HepG2 (cell line): Measurements from ENCODE around the gene PLET1. TPM values are rescaled to one million over a fixed set of nuclear protein-coding genes. Genes with fewer than 3 reads are reported as not detected.

Source experiments
- GATA4 ChIP-seq: sonication (generic); IDR thresholded peaks from 2 replicates; pipeline ENCODE4 v1.6.1; 2016; ENCODE audit warnings: antibody characterized with exemption, low read depth, borderline replicate concordance
- HOMEZ ChIP-seq: IDR thresholded peaks from 2 replicates; pipeline ENCODE4 v1.6.1; 2016; ENCODE audit warnings: low read depth
- IRX3 ChIP-seq: sonication (generic); formaldehyde crosslinking; IDR thresholded peaks from 2 replicates; pipeline ENCODE4 v1.8.1; 2023; ENCODE audit warnings: mild to moderate bottlenecking, low read depth, missing genetic modification reagents, borderline replicate concordance
- KMT2A ChIP-seq: sonication (generic); formaldehyde crosslinking; IDR thresholded peaks from 2 replicates; pipeline ENCODE4 v1.4.0; 2020; ENCODE audit warnings: missing genetic modification reagents
- MIER2 ChIP-seq: IDR thresholded peaks from 2 replicates; pipeline ENCODE4 v1.6.1; 2016; ENCODE audit warnings: missing biosample characterization, missing genetic modification reagents
- RBFOX2 ChIP-seq: fragments of 200-400 bp; formaldehyde crosslinking; IDR thresholded peaks from 2 replicates; pipeline ENCODE4 v1.6.1; 2017; ENCODE audit warnings: low read depth, mild to moderate bottlenecking, low read length
- SALL1 ChIP-seq: sonication (generic); formaldehyde crosslinking; IDR thresholded peaks from 2 replicates; pipeline ENCODE4 v1.8.0; 2022; ENCODE audit warnings: mild to moderate bottlenecking, missing genetic modification reagents
- SMAD3 ChIP-seq: sonication (generic); formaldehyde crosslinking; IDR thresholded peaks from 2 replicates; pipeline ENCODE4 v1.4.0; 2020; ENCODE audit warnings: missing genetic modification reagents
- SP4 ChIP-seq: sonication (generic); formaldehyde crosslinking; IDR thresholded peaks from 2 replicates; pipeline ENCODE4 v1.8.1; 2023; ENCODE audit warnings: mild to moderate bottlenecking, missing genetic modification reagents
- TFDP1 ChIP-seq: IDR thresholded peaks from 2 replicates; pipeline ENCODE4 v1.6.1; 2016; ENCODE audit warnings: missing compliant biosample characterization, missing genetic modification reagents, borderline replicate concordance
- ZBTB40 ChIP-seq, 2 experiments: fragments of 450-650 bp in 1 of 2; sonication (generic) in 1 of 2; formaldehyde crosslinking in 1 of 2; IDR thresholded peaks; 2 replicates each; pipeline versions ENCODE4 v1.6.1 to v1.8.0; 2016 to 2022; ENCODE audit warnings: antibody characterized with exemption in 1 of 2, mild to moderate bottlenecking in 1 of 2, missing genetic modification reagents in 1 of 2
- ZC3H4 ChIP-seq: sonication (generic); formaldehyde crosslinking; IDR thresholded peaks from 2 replicates; pipeline ENCODE4 v1.4.0; 2020; ENCODE audit warnings: missing genetic modification reagents, borderline replicate concordance
- ZFP62 ChIP-seq: sonication (generic); formaldehyde crosslinking; IDR thresholded peaks from 2 replicates; pipeline ENCODE4 v1.4.0; 2020; ENCODE audit warnings: missing genetic modification reagents
- ZNF276 ChIP-seq: sonication (generic); formaldehyde crosslinking; IDR thresholded peaks from 2 replicates; pipeline ENCODE4 v1.4.0; 2020; ENCODE audit warnings: mild to moderate bottlenecking, low read depth, missing genetic modification reagents
- polyA plus RNA-seq, 8 experiments: library from polyadenylated mRNA; depleted of rRNA in 3 of 8; stranded (reverse) in 7 of 8; unstranded in 1 of 8; fragments of >200 nt; fragmentation: Illumina TruSeq in 4 of 8; extraction: Trizol in 4 of 8; gene quantifications; 2 replicates each; pipeline versions ENCODE4 v1.2.1 to v1.2.3, GENCODE V29; 2011 to 2016; ENCODE audit warnings: low read depth in 4 of 8, missing spikeins in 1 of 8, mixed read lengths in 1 of 8; ENCODE audit not compliant: insufficient read depth in 1 of 8
- total RNA-seq, 5 experiments: library from RNA; depleted of rRNA; stranded (reverse); fragments of >200 nt; fragmentation: Illumina TruSeq; extraction: Trizol; gene quantifications; 2 replicates each; pipeline ENCODE4 v1.2.3, GENCODE V29; 2016; ENCODE audit warnings: low read depth in 1 of 5

The PLET1 gene
- total and polyA plus RNA-seq, 2 of the 13 experiments (the other 11 are each of a cell fraction or from before 2014, with no cell fraction given), result not detected

DNA sequence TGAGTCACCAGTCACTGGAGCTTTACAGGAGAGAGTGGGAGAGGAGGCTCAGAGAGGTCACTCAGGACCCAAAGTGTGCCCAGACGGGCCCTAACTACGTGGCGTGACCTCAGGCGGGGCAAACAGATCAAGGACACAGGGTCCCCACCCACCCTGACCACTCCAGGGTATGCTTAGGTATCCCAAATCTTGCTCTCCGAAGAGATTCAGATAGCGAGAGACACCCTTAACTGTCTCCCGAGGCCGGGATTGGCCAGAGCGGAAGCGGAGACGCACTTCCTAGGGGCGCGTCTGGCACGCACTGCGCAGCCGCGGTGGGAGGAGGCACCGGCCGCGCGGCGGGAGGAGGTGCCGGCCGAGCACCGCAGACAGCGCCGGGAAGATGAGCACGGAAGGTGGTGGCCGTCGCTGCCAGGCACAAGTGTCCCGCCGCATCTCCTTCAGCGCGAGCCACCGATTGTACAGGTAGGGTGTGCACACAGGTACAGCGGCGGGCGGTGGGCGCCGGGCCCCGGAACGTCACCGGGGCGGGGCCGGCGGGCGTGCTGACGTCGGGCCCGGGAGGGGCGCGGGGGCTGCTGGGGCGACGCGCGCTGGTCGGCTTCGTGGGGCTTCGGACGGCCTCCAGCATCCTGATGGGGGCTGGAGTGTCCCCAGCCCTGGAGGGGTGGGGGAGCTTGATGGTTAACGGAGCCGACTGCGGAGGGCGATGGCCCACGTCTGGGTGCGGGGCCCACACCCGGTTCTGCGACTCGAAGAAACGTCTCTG lies 34.4 kb downstream of the PLET1 start, which contains the start of gene PTS (continued):
- TF ChIP-seq ZNF276 (CRISPR knock-in tag), result peak; percentile 78
- peak; percentile 98 for TF ChIP-seq RBFOX2
- peak; percentile 79; the same call in 1 of the 2 replicates for TF ChIP-seq SMAD3 (CRISPR knock-in tag)
- TF ChIP-seq HOMEZ (CRISPR knock-in tag), result no peak
- TF ChIP-seq GATA4, result peak; percentile 40; the same call in 1 of the 2 replicates
- TF ChIP-seq ZFP62 (CRISPR knock-in tag), result no peak
- peak; percentile 69 for TF ChIP-seq SALL1 (CRISPR knock-in tag)
- no peak for TF ChIP-seq ZBTB40 (IDR thresholded peaks at IDR 0.05)
- 0 out of 2 replicates have a peak, but pooled peaks have one; percentile 44 for TF ChIP-seq ZBTB40 (CRISPR knock-in tag; IDR thresholded peaks at IDR 0.05)
- TF ChIP-seq TFDP1 (CRISPR knock-in tag), result peak; percentile 87
- peak; percentile 63; the same call in 1 of the 2 replicates for TF ChIP-seq KMT2A
- peak; percentile 11; the same call in 1 of the 2 replicates for TF ChIP-seq MIER2
- TF ChIP-seq ZC3H4, result peak; percentile 40; the same call in 1 of the 2 replicates
- TF ChIP-seq SP4 (CRISPR knock-in tag), result peak; percentile 69; the same call in 1 of the 2 replicates
- no peak for TF ChIP-seq IRX3 (CRISPR knock-in tag)
